ENCODE data around the gene IRF8.

GRCh38 chr16:85867189-85867588, 31.8 kb upstream of the IRF8 start:
- TF ChIP-seq EP300 (IDR thresholded peaks at IDR 0.05; ENCODE audit: borderline replicate concordance in 1 of 2, low read depth in 1 of 2, low read length in 1 of 2) (no peak), CTCF (IDR thresholded peaks at IDR 0.05) (no peak), USF1 (IDR thresholded peaks at IDR 0.05; ENCODE audit: borderline replicate concordance, low read depth) (no peak)

Measured in SK-N-SH (cell line).